K562 (cell line): Measurements from ENCODE around the gene ADORA2A. TPM values are rescaled to one million over a fixed set of nuclear protein-coding genes. Genes with fewer than 3 reads are reported as not detected.
A peak's percentile ranks its signal among the peaks of the same experiment; 100 is the strongest.

Experiments used
- ATAC-seq: fragments of 200-7000 bp; cut with Tn5 transposase; 3 replicates; pipeline ENCODE4 v1.9.1; 2020; ENCODE audit warnings: moderate library complexity
- BruUV-seq: library from RNA; stranded (reverse); fragments of 400-500 nt; replicated peaks from 2 replicates; lab custom pipeline; 2021; lab: Mats Ljungman, UMichigan
- CTCF ChIA-PET: fragments of 300-600 bp; formaldehyde crosslinking; extraction: SDS; loops from one replicate; lab custom pipeline; 2021; ENCODE audit warnings: low intra/inter-chr PET ratio; lab: Yijun Ruan, JAX
- POLR2A ChIA-PET: fragments of 300-600, 350-650 bp; sonication (Branson Sonifier 250); formaldehyde crosslinking; extraction: SDS; loops from one replicate; lab custom pipeline; 2021; ENCODE audit warnings: antibody characterized with exemption, inconsistent platforms; lab: Yijun Ruan, JAX
- DNase-seq, 4 experiments: peaks; one replicate each; pipeline versions ENCODE4 v3.0.0 to v3.0.0-alpha.2; 2011 to 2018; ENCODE audit warnings: low spot score in 3 of 4, mixed read lengths in 3 of 4; ENCODE audit errors: extremely low read depth in 1 of 4
- FAIRE-seq: peaks from 2 replicates; lab custom pipeline; 2011; peaks lifted over from hg19 to GRCh38; lab: Jason Lieb, UNC
- H2AFZ ChIP-seq: 2 replicates; pipeline ENCODE4 v1.6.0; 2011; ENCODE audit warnings: low read depth, low read length, control low read depth, inconsistent platforms
- H3K27ac ChIP-seq: fragments of 200-600 bp; 3 replicates; pipeline ENCODE4 v1.8.0; 2011; ENCODE audit warnings: low read depth, mild to moderate bottlenecking, control low read depth, inconsistent platforms, low read length, moderate library complexity, mixed read lengths; ENCODE audit errors: extremely low read depth
- H3K27me3 ChIP-seq, 2 experiments: fragments of 300-600 bp in 1 of 2; 2 replicates in 1 of 2; 3 replicates in 1 of 2; pipeline versions ENCODE4 v1.6.0 to v1.8.0; 2011; ENCODE audit warnings: inconsistent platforms in 2 of 2, low read length in 2 of 2, mild to moderate bottlenecking in 1 of 2, mixed read lengths in 1 of 2, moderate library complexity in 1 of 2; ENCODE audit not compliant: control insufficient read depth in 2 of 2, insufficient read depth in 2 of 2
- H3K36me3 ChIP-seq: fragments of 300-600 bp; 3 replicates; pipeline ENCODE4 v1.8.0; 2011; ENCODE audit warnings: mild to moderate bottlenecking, low read length, inconsistent platforms; ENCODE audit not compliant: control insufficient read depth, insufficient read depth
- H3K4me1 ChIP-seq, 2 experiments: fragments of 200-600 bp in 1 of 2; replicated peaks in 1 of 2; 2 replicates in 1 of 2; 3 replicates in 1 of 2; pipeline versions ENCODE4 v1.5.1 to v1.8.0; 2011; ENCODE audit warnings: inconsistent platforms in 2 of 2, low read length in 2 of 2, mild to moderate bottlenecking in 1 of 2, mixed read lengths in 1 of 2, moderate library complexity in 1 of 2; ENCODE audit not compliant: control insufficient read depth in 2 of 2, insufficient read depth in 2 of 2
- H3K4me2 ChIP-seq: 2 replicates; pipeline ENCODE4 v1.6.1; 2011; ENCODE audit warnings: low read length, control low read depth, inconsistent platforms, mixed read lengths; ENCODE audit not compliant: insufficient read depth
- H3K4me3 ChIP-seq: fragments of 200-600 bp; sonication (generic), shearing (Covaris generic); 2 replicates; pipeline ENCODE4 v1.5.1; 2016; ENCODE audit warnings: control low read depth, inconsistent platforms
- H3K79me2 ChIP-seq: fragments of 200-600 bp; 3 replicates; pipeline ENCODE4 v1.8.0; 2011; ENCODE audit warnings: low read length, inconsistent platforms; ENCODE audit not compliant: control insufficient read depth, insufficient read depth
- H3K9ac ChIP-seq, 2 experiments: 2 replicates each; pipeline versions ENCODE4 v1.6.0 to v1.6.1; 2011; ENCODE audit warnings: low read depth in 2 of 2, low read length in 2 of 2, control low read depth in 1 of 2, inconsistent platforms in 1 of 2, mild to moderate bottlenecking in 1 of 2, mixed read lengths in 1 of 2; ENCODE audit not compliant: insufficient read depth in 1 of 2
- H3K9me1 ChIP-seq: one replicate; pipeline ENCODE4 v1.6.0; 2011; ENCODE audit warnings: inconsistent platforms, mild to moderate bottlenecking, low read length, moderate library complexity; ENCODE audit not compliant: control insufficient read depth, insufficient read depth
- H3K9me3 ChIP-seq: replicated peaks from 2 replicates; pipeline ENCODE4 v1.5.1; 2011; ENCODE audit warnings: low read depth, low read length, inconsistent platforms; ENCODE audit not compliant: control insufficient read depth, insufficient read depth
- H4K20me1 ChIP-seq: replicated peaks from 2 replicates; pipeline ENCODE4 v1.6.1; 2011; ENCODE audit warnings: low read length, inconsistent platforms, mixed read lengths; ENCODE audit not compliant: control insufficient read depth, insufficient read depth
- BACH1 ChIP-seq: fragments of 200-800 bp; sonication (Bioruptor generic); IDR thresholded peaks from 2 replicates; pipeline ENCODE4 v1.6.1; 2016; ENCODE audit warnings: missing genetic modification characterization, missing compliant biosample characterization
- HMBOX1 ChIP-seq: sonication (generic); IDR thresholded peaks from 2 replicates; pipeline ENCODE4 v1.6.1; 2016
- HOMEZ ChIP-seq: fragments of 250-450 bp; sonication (Bioruptor Pico); IDR thresholded peaks from 2 replicates; pipeline ENCODE4 v1.4.0; 2020; ENCODE audit warnings: mild to moderate bottlenecking, moderate library complexity
- KAT2B ChIP-seq: IDR thresholded peaks from one replicate; pipeline ENCODE4 v1.6.1; 2012; ENCODE audit warnings: low read depth, mild to moderate bottlenecking, control low read depth, inconsistent platforms, low read length, moderate library complexity
- KLF1 ChIP-seq: fragments of 450-650 bp; IDR thresholded peaks from 2 replicates; pipeline ENCODE4 v1.6.1; 2016; ENCODE audit warnings: missing genetic modification characterization, missing compliant biosample characterization
- LEF1 ChIP-seq: fragments of 450-650 bp; IDR thresholded peaks from 2 replicates; pipeline ENCODE4 v1.6.1; 2016; ENCODE audit warnings: mild to moderate bottlenecking
- MEF2D ChIP-seq: conservative IDR thresholded peaks from 2 replicates; pipeline ENCODE4 v1.6.1; 2016; ENCODE audit warnings: low read depth, missing genetic modification characterization, missing compliant biosample characterization
- ZNF592 ChIP-seq: fragments of 450-650 bp; IDR thresholded peaks from 2 replicates; pipeline ENCODE4 v1.6.1; 2017; ENCODE audit warnings: antibody characterized with exemption, mild to moderate bottlenecking
- WGBS: fragments of 100-300 bp; shearing (Covaris generic); methylation state at CpG from one replicate; pipeline ENCODE4 v1.1.6; 2016; ENCODE audit warnings: low coverage, mixed read lengths; ENCODE audit not compliant: insufficient coverage; ENCODE audit errors: missing lambda C conversion rate; 5-methylcytosine and 5-hydroxymethylcytosine counted together
- in situ Hi-C: fragments of 300-500 bp; cut with MboI; formaldehyde crosslinking; loops from 4 replicates; pipeline ENCODE4 v1.15.0; 2018; ENCODE audit warnings: inconsistent platforms, mixed read lengths
- intact Hi-C: fragments of 100-400 bp; cut with micrococcal nuclease; formaldehyde crosslinking; loops from 2 replicates; pipeline ENCODE4 v1.14.2; 2022
- polyA plus RNA-seq, 8 experiments: library from polyadenylated mRNA; depleted of rRNA in 4 of 8; stranded (reverse) in 5 of 8; unstranded in 3 of 8; fragments of >200 nt; fragmentation: Nextera tagmentation in 2 of 8; fragmentation: Illumina TruSeq in 1 of 8; extraction: Ambion mirVana in 2 of 8; extraction: Trizol in 1 of 8; gene quantifications; 2 replicates each; pipeline versions ENCODE4 v1.2.1 to v1.2.3, GENCODE V29; 2011 to 2014; ENCODE audit warnings: inconsistent platforms in 1 of 8, missing spikeins in 1 of 8
- total RNA-seq, 7 experiments: library from RNA; depleted of rRNA in 6 of 7; stranded (reverse); fragments of >200 nt in 6 of 7; fragmentation: Illumina TruSeq in 2 of 7; extraction: Trizol in 2 of 7; gene quantifications; 2 replicates each; pipeline versions ENCODE4 v1.2.1 to v1.2.3, GENCODE V29; 2011 to 2021; ENCODE audit warnings: low replicate concordance in 1 of 7

Gene ADORA2A
- total and polyA plus RNA-seq, 9 of the 15 experiments (the other 6 are each of a cell fraction or from before 2014, with no cell fraction given), result 0.15 to 2.1 (median 0.66) TPM; not detected in 2

GRCh38 chr22:24391836-24392217 lies 35.6 kb upstream of the ADORA2A start (continued):
- TF ChIP-seq ZNF592 (no peak), BACH1 (tag) (no peak), KLF1 (no peak)

- WGBS, result 22% methylated on average over 4 of the region's 4 CpGs
- intact Hi-C loops (loop anchor here (10.0 kb wide), 1 partner anchor 68 kb away; no protein-coding TSS in a partner anchor), in situ Hi-C loops (no loop called here)
- Histone ChIP-seq H3K4me3 (no peak overlapping the region), H3K4me1 (peaks cover 0 to 13% of the 10 kb centered on the region in 2 experiments; a peak in 3 of 5 replicates), H3K4me2 (no peak overlapping the region), H2AFZ (no peak overlapping the region), H4K20me1 (no peaks in the 10 kb centered on the region), H3K36me3 (peaks cover 19% of the 10 kb centered on the region; the same call in 2 of the 3 replicates), H3K9ac (no peak overlapping the region), H3K27ac (no peak overlapping the region), H3K27me3 (no peaks in the 10 kb centered on the region), H3K9me1 (no peaks in the 10 kb centered on the region), H3K9me3 (no peaks in the 10 kb centered on the region), H3K79me2 (no peaks in the 10 kb centered on the region)
- ATAC-seq (no peak), DNase-seq (no peak), FAIRE-seq (no peak)
- ChIA-PET CTCF (no interaction called here), POLR2A (no interaction called here)
- TF ChIP-seq LEF1 (no peak), KAT2B (no peak), HOMEZ (CRISPR knock-in tag) (no peak), MEF2D (0 out of 2 replicates have a peak, but pooled peaks have one; percentile 33), HMBOX1 (peak; percentile 21; the same call in 1 of the 2 replicates)
- no TSS peak for BruUV-seq
Observed at GRCh38 chr22:24392218-24392931, 35.0 kb upstream of the ADORA2A start.
